ENCODE measurements around the gene KRT3.

DNA sequence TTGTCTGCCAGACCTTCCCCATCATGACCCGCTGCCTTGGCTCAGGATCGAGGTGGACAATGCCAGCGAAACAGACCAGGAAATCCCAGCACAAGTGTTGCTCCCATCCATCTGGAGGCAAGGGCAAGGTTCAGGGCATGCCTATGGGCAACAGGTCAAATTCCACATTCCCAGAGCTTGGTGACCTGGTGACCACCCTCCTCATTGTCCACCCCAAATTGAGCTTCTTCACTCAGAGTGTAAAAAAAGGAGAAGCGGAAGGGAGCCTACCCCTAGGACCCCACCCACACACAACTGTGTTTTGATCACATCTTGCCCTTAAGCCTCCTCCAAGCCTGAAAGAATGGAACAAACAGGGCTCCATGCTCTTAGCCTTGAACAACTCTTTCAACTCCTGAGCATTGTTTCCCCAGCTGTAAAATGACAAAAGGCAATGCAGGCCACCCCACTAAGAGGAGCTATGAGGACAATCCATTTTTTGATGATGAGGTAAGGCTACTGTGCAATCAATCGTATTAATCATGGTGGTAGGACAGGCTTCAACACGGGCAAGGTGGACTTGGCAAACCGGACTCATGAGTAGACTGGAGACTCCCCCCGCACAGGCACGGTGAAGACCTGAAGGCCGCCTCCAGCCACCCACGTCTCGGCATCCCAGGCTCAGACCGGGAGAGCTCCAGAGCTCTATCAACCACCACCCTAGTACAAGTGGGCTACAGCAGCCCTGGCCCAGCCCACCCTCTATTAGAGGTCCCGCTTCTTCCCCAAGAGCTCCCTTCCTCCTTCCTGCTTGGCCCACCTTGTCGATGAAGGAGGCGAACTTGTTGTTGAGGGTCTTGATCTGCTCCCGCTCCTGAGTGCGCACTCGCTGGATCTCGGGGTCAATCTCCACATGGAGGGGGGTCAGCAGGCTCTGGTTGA lies 37.3 kb upstream of the KRT3 start:
- TF ChIP-seq, protein P1, sequence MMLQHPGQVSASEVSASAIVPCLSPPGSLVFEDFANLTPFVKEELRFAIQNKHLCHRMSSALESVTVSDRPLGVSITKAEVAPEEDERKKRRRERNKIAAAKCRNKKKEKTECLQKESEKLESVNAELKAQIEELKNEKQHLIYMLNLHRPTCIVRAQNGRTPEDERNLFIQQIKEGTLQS (CRISPR knock-in tag; conservative IDR thresholded peaks at IDR 0.05), result no peak
- TF ChIP-seq, protein P2, sequence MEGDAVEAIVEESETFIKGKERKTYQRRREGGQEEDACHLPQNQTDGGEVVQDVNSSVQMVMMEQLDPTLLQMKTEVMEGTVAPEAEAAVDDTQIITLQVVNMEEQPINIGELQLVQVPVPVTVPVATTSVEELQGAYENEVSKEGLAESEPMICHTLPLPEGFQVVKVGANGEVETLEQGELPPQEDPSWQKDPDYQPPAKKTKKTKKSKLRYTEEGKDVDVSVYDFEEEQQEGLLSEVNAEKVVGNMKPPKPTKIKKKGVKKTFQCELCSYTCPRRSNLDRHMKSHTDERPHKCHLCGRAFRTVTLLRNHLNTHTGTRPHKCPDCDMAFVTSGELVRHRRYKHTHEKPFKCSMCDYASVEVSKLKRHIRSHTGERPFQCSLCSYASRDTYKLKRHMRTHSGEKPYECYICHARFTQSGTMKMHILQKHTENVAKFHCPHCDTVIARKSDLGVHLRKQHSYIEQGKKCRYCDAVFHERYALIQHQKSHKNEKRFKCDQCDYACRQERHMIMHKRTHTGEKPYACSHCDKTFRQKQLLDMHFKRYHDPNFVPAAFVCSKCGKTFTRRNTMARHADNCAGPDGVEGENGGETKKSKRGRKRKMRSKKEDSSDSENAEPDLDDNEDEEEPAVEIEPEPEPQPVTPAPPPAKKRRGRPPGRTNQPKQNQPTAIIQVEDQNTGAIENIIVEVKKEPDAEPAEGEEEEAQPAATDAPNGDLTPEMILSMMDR (IDR thresholded peaks at IDR 0.05), result no peak

All from WTC11 (cell line).